ENCODE data around the gene NDUFV1. TPM values are rescaled to one million over a fixed set of nuclear protein-coding genes. Genes with fewer than 3 reads are reported as not detected.

The NDUFV1 gene
- total and polyA plus RNA-seq, 8 donors = 82.5 to 281 (median 115) TPM

- ATAC-seq (peak in 1 of 4 donors; percentile 2), FAIRE-seq (no peak), DNase-seq (peak in 4 of 6 donors; percentile 44 to 59 (median 49))
- H3K4me1 ChIP-seq = peaks cover 14 to 36% (median 27%) of the 10 kb centered on the region in 3 donors
- H3K27me3 ChIP-seq = no peaks in the 10 kb centered on the region
- intact Hi-C loops (cut with DNase I) = no loop called here
- WGBS, 2 donors = 8 to 12% methylated on average over 11 of the region's 11 CpGs
- no peak overlapping the region for H3K4me3 ChIP-seq
- H3K9me3 ChIP-seq = no peaks in the 10 kb centered on the region
- H3K36me3 ChIP-seq = no peaks in the 10 kb centered on the region
- TF ChIP-seq CTCF (IDR thresholded peaks at IDR 0.05) = no peak
- peak overlapping the region; percentile 59 to 97 (median 79) for H3K27ac ChIP-seq
These were observed 25.3 kb upstream of the NDUFV1 start for GRCh38 chr11:67581469-67581868.

GRCh38 chr11:67582011-67582410, 24.7 kb upstream of the NDUFV1 start:
- Histone ChIP-seq H3K27me3 (no peaks in the 10 kb centered on the region), H3K36me3 (no peaks in the 10 kb centered on the region), H3K9me3 (no peaks in the 10 kb centered on the region), H3K27ac (peak overlapping the region; percentile 59 to 97 (median 79)), H3K4me1 (peaks cover 14 to 36% (median 27%) of the 10 kb centered on the region in 3 donors), H3K4me3 (no peak overlapping the region)
- intact Hi-C loops (cut with DNase I) = no loop called here
- WGBS, 2 donors = 31 to 40% methylated on average over 4 of the region's 4 CpGs
- no peak for TF ChIP-seq CTCF (IDR thresholded peaks at IDR 0.05)
- DNase-seq = no peak
- ATAC-seq = no peak
- no peak for FAIRE-seq

- H3K27ac ChIP-seq = peak within 1 kb of the TSS; percentile 92 to 97 (median 93)
- FAIRE-seq = no peak
- H3K4me1 ChIP-seq = peaks cover 14 to 36% (median 27%) of the 10 kb centered on the region in 3 donors
- peak; percentile 68 to 81 (median 71) for TF ChIP-seq CTCF (IDR thresholded peaks at IDR 0.05)
- intact Hi-C loops (cut with DNase I) = no loop called here
- WGBS, 2 donors = 1 to 2% methylated on average over 58 to 81 of the region's 81 CpGs
- DNase-seq = peak; percentile 85 to 93 (median 92)
- H3K27me3 ChIP-seq = no peaks in the 10 kb centered on the region
- no peaks in the 10 kb centered on the region for H3K36me3 ChIP-seq
- H3K4me3 ChIP-seq = peak within 1 kb of the TSS; percentile 42 to 68 (median 60)
- ATAC-seq = peak; percentile 80 to 86 (median 83)
- no peaks in the 10 kb centered on the region for H3K9me3 ChIP-seq
These were observed 23.2 kb upstream of the NDUFV1 start, which contains the start of gene GSTP1 for GRCh38 chr11:67583247-67584204. Gene GSTP1 (plus strand): TSS chr11:67583812. CDS start chr11:67583844, 32 bp downstream.

- Histone ChIP-seq H3K27ac (peak overlapping the region; percentile 92 to 97 (median 93)), H3K4me3 (peak overlapping the region; percentile 42 to 68 (median 60)), H3K9me3 (no peaks in the 10 kb centered on the region), H3K4me1 (peaks cover 14 to 33% (median 26%) of the 10 kb centered on the region in 3 donors), H3K36me3 (no peaks in the 10 kb centered on the region), H3K27me3 (no peaks in the 10 kb centered on the region)
- DNase-seq (peak; percentile 82 to 93 (median 86)), FAIRE-seq (no peak), ATAC-seq (peak; percentile 71 to 77 (median 74))
- no peak for TF ChIP-seq CTCF (IDR thresholded peaks at IDR 0.05)
- WGBS, 2 donors = 14 to 15% methylated on average over 27 to 33 of the region's 33 CpGs
- intact Hi-C loops (cut with DNase I) = no loop called here
These were observed 22.4 kb upstream of the NDUFV1 start for GRCh38 chr11:67584205-67584880.

All from pancreas (tissue), 10 donors.